GM12891 (cell line): ENCODE results near the gene BNC2.

ENCODE experiments used
- PAX5 ChIP-seq: IDR thresholded peaks from 2 replicates; pipeline ENCODE4 v1.6.1; 2011; ENCODE audit warnings: low read length, moderate library complexity, mild to moderate bottlenecking; ENCODE audit not compliant: insufficient read depth, severe bottlenecking
- POLR2A ChIP-seq: IDR thresholded peaks from 2 replicates; pipeline ENCODE4 v1.6.1; 2011; ENCODE audit warnings: low read depth, low read length, control low read depth
- POLR2AphosphoS5 ChIP-seq: IDR thresholded peaks from 2 replicates; pipeline ENCODE4 v1.6.1; 2011; ENCODE audit warnings: low read depth, low read length, control low read depth
- POU2F2 ChIP-seq: IDR thresholded peaks from 2 replicates; pipeline ENCODE4 v1.6.1; 2011; ENCODE audit warnings: low read depth, mild to moderate bottlenecking, control low read depth, low read length, moderate library complexity
- SPI1 ChIP-seq: IDR thresholded peaks from 2 replicates; pipeline ENCODE4 v1.6.1; 2011; ENCODE audit warnings: low read depth, low read length, control low read depth
- TAF1 ChIP-seq: IDR thresholded peaks from 2 replicates; pipeline ENCODE4 v1.6.1; 2011; ENCODE audit warnings: low read depth, low read length, control low read depth

DNA sequence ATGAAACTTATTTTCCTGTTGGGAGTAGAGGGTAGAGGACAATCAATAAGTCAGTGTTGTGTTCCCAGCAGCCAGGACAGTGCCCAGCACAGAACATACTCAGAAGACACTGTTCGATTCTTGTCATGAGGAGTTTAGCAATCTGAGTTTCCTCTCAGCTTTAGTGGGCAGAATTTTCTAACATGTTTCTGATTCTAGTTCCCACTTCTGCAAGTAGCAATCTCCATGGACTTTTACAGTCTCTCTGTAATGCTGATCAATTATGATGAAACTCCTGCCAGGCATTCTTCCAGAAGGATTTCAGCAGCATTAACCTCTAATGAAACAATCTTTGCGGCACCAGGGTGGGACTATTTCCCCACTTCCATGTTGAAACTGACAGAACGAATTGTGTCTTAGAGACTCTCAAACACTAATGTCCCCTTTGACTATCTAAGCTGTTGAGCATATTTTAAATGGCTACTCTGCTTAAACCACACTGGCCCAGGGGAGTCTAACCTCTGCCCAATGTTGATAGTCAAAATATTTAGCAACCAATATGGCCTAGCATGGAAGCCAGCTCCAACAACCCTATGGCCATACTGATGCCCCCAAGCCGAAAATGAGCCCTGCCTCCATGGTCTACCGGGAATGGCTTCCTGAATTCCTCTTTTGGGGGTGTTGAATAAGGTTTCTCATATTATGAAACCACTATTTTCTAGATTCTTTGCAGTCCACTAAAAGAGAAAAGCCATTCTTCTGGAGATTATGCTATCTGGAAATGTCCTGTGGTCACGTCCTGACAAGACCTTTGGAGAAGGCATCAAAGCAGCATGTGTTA lies 484.3 kb downstream of the BNC2 start:
- no peak for TF ChIP-seq POLR2A
- TF ChIP-seq TAF1: no peak
- no peak for TF ChIP-seq POLR2AphosphoS5
- no peak for TF ChIP-seq SPI1
- TF ChIP-seq PAX5: no peak
- no peak for TF ChIP-seq POU2F2
